A673 (cell line): ENCODE results near the gene HOATZ. TPM values are rescaled to one million over a fixed set of nuclear protein-coding genes. Genes with fewer than 3 reads are reported as not detected.

Experiments used
- BruUV-seq: library from RNA; stranded (reverse); fragments of 400-500 nt; replicated peaks from 2 replicates; lab custom pipeline; 2021; lab: Mats Ljungman, UMichigan
- CTCF ChIA-PET: fragments of 300-600 bp; sonication (Branson Sonifier 250); formaldehyde crosslinking; loops from one replicate; lab custom pipeline; 2022; ENCODE audit warnings: antibody characterized with exemption; lab: Charles Lee
- POLR2A ChIA-PET: fragments of 300-600 bp; sonication (Branson Sonifier 250); formaldehyde crosslinking; loops from one replicate; lab custom pipeline; 2022; ENCODE audit warnings: antibody characterized with exemption; ENCODE audit not compliant: low non-redundant PET; lab: Charles Lee
- DNase-seq: peaks from one replicate; pipeline ENCODE4 v3.0.0-alpha.2; 2015; ENCODE audit warnings: low spot score
- H3K27ac ChIP-seq: fragments of 200-600 bp; sonication (generic); 2 replicates; pipeline ENCODE4 v1.5.1; 2016; ENCODE audit warnings: mixed run types, low read depth, mild to moderate bottlenecking, mixed read lengths, antibody characterized with exemption, low read length; ENCODE audit not compliant: poor library complexity, severe bottlenecking
- H3K27me3 ChIP-seq: fragments of 200-600 bp; sonication (generic); replicated peaks from 2 replicates; pipeline ENCODE4 v1.6.1; 2017; ENCODE audit warnings: mixed run types, low read depth, mild to moderate bottlenecking, mixed read lengths, antibody characterized with exemption, low read length; ENCODE audit not compliant: insufficient read depth, poor library complexity
- H3K36me3 ChIP-seq: fragments of 200-600 bp; sonication (generic); 2 replicates; pipeline ENCODE4 v1.6.1; 2016; ENCODE audit warnings: mixed run types, mild to moderate bottlenecking, mixed read lengths, antibody characterized with exemption, low read length; ENCODE audit not compliant: insufficient read depth, poor library complexity, severe bottlenecking
- H3K4me1 ChIP-seq: fragments of 200-600 bp; sonication (generic); 2 replicates; pipeline ENCODE4 v1.6.1; 2017; ENCODE audit warnings: mixed run types, mild to moderate bottlenecking, mixed read lengths, antibody characterized with exemption, low read length; ENCODE audit not compliant: insufficient read depth, poor library complexity, severe bottlenecking
- H3K4me3 ChIP-seq: fragments of 200-600 bp; sonication (generic); 2 replicates; pipeline ENCODE4 v1.5.1; 2016; ENCODE audit warnings: low read depth, mixed run types, mild to moderate bottlenecking, mixed read lengths, low read length; ENCODE audit not compliant: poor library complexity, severe bottlenecking
- H3K9me3 ChIP-seq: fragments of 200-600 bp; sonication (generic); 2 replicates; pipeline ENCODE4 v1.6.1; 2016; ENCODE audit warnings: mixed run types, low read depth, mild to moderate bottlenecking, mixed read lengths, antibody characterized with exemption, low read length; ENCODE audit not compliant: poor library complexity, severe bottlenecking
- CTCF ChIP-seq: fragments of 300-800, 200-600 bp; sonication (generic); conservative IDR thresholded peaks from 2 replicates; pipeline ENCODE4 v1.5.1; 2017; ENCODE audit warnings: low read depth, mild to moderate bottlenecking, antibody characterized with exemption, low read length, moderate library complexity, mixed read lengths
- EZH2 ChIP-seq: fragments of 200-600 bp; sonication (generic); IDR thresholded peaks from 2 replicates; pipeline ENCODE4 v1.6.1; 2017; ENCODE audit warnings: borderline replicate concordance, low read depth, mild to moderate bottlenecking, mixed read lengths, antibody characterized with exemption, low read length; ENCODE audit not compliant: poor library complexity, severe bottlenecking
- intact Hi-C: fragments of 100-400 bp; cut with micrococcal nuclease; formaldehyde crosslinking; loops from one replicate; pipeline ENCODE4 v1.10.0; 2022; ENCODE audit not compliant: unreplicated experiment
- total RNA-seq: library from RNA; stranded (reverse); gene quantifications from 2 replicates; pipeline ENCODE4 v1.2.3, GENCODE V29; 2021

Gene HOATZ
- total RNA-seq, 1 experiment from 2014 or later, result 0.58 TPM

- intact Hi-C loops, result no loop called here
Measured at GRCh38 chr11:111523343-111523742, 8.8 kb downstream of the HOATZ start.

GRCh38 chr11:111524056-111524455 lies 9.5 kb downstream of the HOATZ start:
- ChIA-PET CTCF (no interaction called here), POLR2A (no interaction called here)
- no TSS peak for BruUV-seq
- no peaks in the 10 kb centered on the region for H3K27me3 ChIP-seq
- intact Hi-C loops, result no loop called here
- H3K36me3 ChIP-seq, result no peaks in the 10 kb centered on the region
- H3K4me1 ChIP-seq, result peaks cover 16% of the 10 kb centered on the region
- H3K9me3 ChIP-seq, result no peaks in the 10 kb centered on the region
- no peak for DNase-seq
- no peak overlapping the region for H3K27ac ChIP-seq
- TF ChIP-seq CTCF (no peak), EZH2 (no peak)
- no peak overlapping the region for H3K4me3 ChIP-seq

More at GRCh38 chr11:111523343-111523742, 8.8 kb downstream of the HOATZ start:
- CTCF ChIA-PET, result no interaction called here
- TF ChIP-seq CTCF (no peak), EZH2 (no peak)
- Histone ChIP-seq H3K4me3 (no peak overlapping the region), H3K27me3 (no peaks in the 10 kb centered on the region), H3K9me3 (no peaks in the 10 kb centered on the region), H3K36me3 (no peaks in the 10 kb centered on the region), H3K27ac (no peak overlapping the region), H3K4me1 (peaks cover 16% of the 10 kb centered on the region)
- BruUV-seq, result no TSS peak
- DNase-seq, result no peak
- POLR2A ChIA-PET, result no interaction called here

- H3K27ac ChIP-seq, result no peak overlapping the region
Measured at GRCh38 chr11:111525456-111525855, 10.9 kb downstream of the HOATZ start.

More at GRCh38 chr11:111525456-111525855, 10.9 kb downstream of the HOATZ start:
- no peaks in the 10 kb centered on the region for H3K27me3 ChIP-seq
- no peak for DNase-seq
- peaks cover 6% of the 10 kb centered on the region for H3K4me1 ChIP-seq
- no TSS peak for BruUV-seq
- POLR2A ChIA-PET, result no interaction called here
- H3K9me3 ChIP-seq, result no peaks in the 10 kb centered on the region
- CTCF ChIA-PET, result no interaction called here
- TF ChIP-seq EZH2, result no peak
- no peak for TF ChIP-seq CTCF
- intact Hi-C loops, result no loop called here
- H3K4me3 ChIP-seq, result no peak overlapping the region
- H3K36me3 ChIP-seq, result no peaks in the 10 kb centered on the region
